Tibial nerve (tissue), 4 donors: ENCODE data around the gene MAP3K15. TPM values are rescaled to one million over a fixed set of nuclear protein-coding genes. Genes with fewer than 3 reads are reported as not detected.
"Not testable (repeated sequence)": the region's sequence is repeated elsewhere in the genome, so short reads cannot be mapped to it uniquely, and the experiment has no call there.

Source experiments
- DNase-seq, 2 donors: peaks; one replicate each; pipeline ENCODE4 v3.0.0-alpha.2; 2019; ENCODE audit warnings: low spot score in 2 of 2
- H3K27ac ChIP-seq, 4 donors: fragments of 200-600 bp; sonication (generic) in 3 of 4; one replicate each; pipeline ENCODE4 v1.5.1; 2017 to 2019; ENCODE audit warnings: mild to moderate bottlenecking in 1 of 4
- H3K27me3 ChIP-seq, 2 donors: fragments of 200-600 bp; sonication (generic) in 1 of 2; one replicate each; pipeline versions ENCODE4 v1.5.1 to v1.6.0; 2017 to 2019
- H3K36me3 ChIP-seq, 3 donors: fragments of 200-600 bp; sonication (generic); one replicate each; pipeline ENCODE4 v1.5.1; 2018 to 2019
- H3K4me1 ChIP-seq, 4 donors: fragments of 200-600 bp; sonication (generic) in 3 of 4; one replicate each; pipeline ENCODE4 v1.5.1; 2017 to 2019
- H3K4me3 ChIP-seq, 4 donors: fragments of 200-600 bp; sonication (generic) in 3 of 4; one replicate each; pipeline ENCODE4 v1.5.1; 2017 to 2019; ENCODE audit warnings: mild to moderate bottlenecking in 1 of 4, moderate library complexity in 1 of 4
- H3K9me3 ChIP-seq, 4 donors: fragments of 200-600 bp; sonication (generic) in 3 of 4; one replicate each; pipeline ENCODE4 v1.5.1; 2017 to 2019
- CTCF ChIP-seq, 5 experiments: fragments of 200-600 bp in 3 of 5; fragments of 450-650 bp in 2 of 5; sonication (generic) in 3 of 5; IDR thresholded peaks; one replicate each; pipeline ENCODE4 v1.5.1; 2016 to 2019; ENCODE audit warnings: antibody characterized with exemption in 5 of 5, mild to moderate bottlenecking in 3 of 5, moderate library complexity in 2 of 5
- EP300 ChIP-seq, 2 donors: sonication (generic); formaldehyde crosslinking; IDR thresholded peaks; one replicate each; pipeline ENCODE4 v1.6.1; 2017; ENCODE audit warnings: antibody characterized with exemption in 2 of 2, mild to moderate bottlenecking in 1 of 2
- POLR2A ChIP-seq, 2 donors: fragments of 450-650 bp; IDR thresholded peaks; one replicate each; pipeline ENCODE4 v1.6.1; 2017; ENCODE audit warnings: antibody characterized with exemption in 2 of 2, mild to moderate bottlenecking in 2 of 2, moderate library complexity in 2 of 2
- WGBS, 2 donors: methylation state at CpG; one replicate each; pipeline ENCODE4 v1.1.5; 2018; 5-methylcytosine and 5-hydroxymethylcytosine counted together
- total RNA-seq, 4 donors: library from RNA; depleted of rRNA; stranded (reverse); fragments of >200 nt; gene quantifications; one replicate each; pipeline ENCODE4 v1.1.0, GENCODE V29; 2016

MAP3K15 gene
- total RNA-seq, 4 donors from 2014 or later: not detected

- TF ChIP-seq POLR2A (IDR thresholded peaks at IDR 0.05) (no peak), CTCF (IDR thresholded peaks at IDR 0.05) (no peak), EP300 (IDR thresholded peaks at IDR 0.05) (no peak)
- no peaks in the 10 kb centered on the region for H3K9me3 ChIP-seq
- peaks cover 0 to 12% of the 10 kb centered on the region in 2 donors for H3K27me3 ChIP-seq
- no peak overlapping the region for H3K27ac ChIP-seq
- peaks cover 0 to 9% (median 0%) of the 10 kb centered on the region in 4 donors for H3K4me1 ChIP-seq
- peak overlapping the region; percentile 21 to 50 (median 32) for H3K4me3 ChIP-seq
- no peak for DNase-seq
- H3K36me3 ChIP-seq: no peaks in the 10 kb centered on the region
- 4 to 45% methylated on average over 19 to 23 of the region's 23 CpGs for WGBS, 2 donors
Measured at GRCh38 chrX:19515615-19516105, 352 bp upstream of the MAP3K15 start.

DNA sequence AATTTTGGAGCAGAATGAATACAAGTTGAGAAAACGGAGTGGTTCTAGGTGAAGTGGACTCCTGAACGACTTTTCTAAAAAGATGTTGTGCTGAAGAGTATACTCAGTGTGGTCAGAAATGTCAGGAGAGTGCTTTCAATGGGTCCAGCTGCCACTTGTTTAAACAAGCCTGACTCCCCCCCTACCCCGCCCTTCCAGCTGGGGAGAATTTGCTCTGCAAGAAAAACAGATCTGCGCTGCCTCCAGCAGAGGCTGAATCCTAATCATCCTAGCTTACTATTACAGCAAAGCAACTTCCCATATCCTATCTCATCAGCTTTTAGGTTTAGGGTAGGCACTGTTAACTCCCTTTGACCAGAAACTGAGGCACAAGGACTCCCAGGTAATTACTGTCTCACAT lies 1.9 kb downstream of the MAP3K15 start:
- Histone ChIP-seq H3K27ac (no peak overlapping the region), H3K4me1 (peaks cover 0 to 9% (median 0%) of the 10 kb centered on the region in 4 donors), H3K27me3 (peaks cover 0 to 12% of the 10 kb centered on the region in 2 donors), H3K4me3 (no peak overlapping the region), H3K36me3 (no peaks in the 10 kb centered on the region), H3K9me3 (no peaks in the 10 kb centered on the region)
- TF ChIP-seq POLR2A (IDR thresholded peaks at IDR 0.05): no peak
- TF ChIP-seq CTCF (IDR thresholded peaks at IDR 0.05): no peak
- TF ChIP-seq EP300 (IDR thresholded peaks at IDR 0.05): no peak
- no peak for DNase-seq
- 11 to 49% methylated on average over 4 of the region's 4 CpGs for WGBS, 2 donors

DNA sequence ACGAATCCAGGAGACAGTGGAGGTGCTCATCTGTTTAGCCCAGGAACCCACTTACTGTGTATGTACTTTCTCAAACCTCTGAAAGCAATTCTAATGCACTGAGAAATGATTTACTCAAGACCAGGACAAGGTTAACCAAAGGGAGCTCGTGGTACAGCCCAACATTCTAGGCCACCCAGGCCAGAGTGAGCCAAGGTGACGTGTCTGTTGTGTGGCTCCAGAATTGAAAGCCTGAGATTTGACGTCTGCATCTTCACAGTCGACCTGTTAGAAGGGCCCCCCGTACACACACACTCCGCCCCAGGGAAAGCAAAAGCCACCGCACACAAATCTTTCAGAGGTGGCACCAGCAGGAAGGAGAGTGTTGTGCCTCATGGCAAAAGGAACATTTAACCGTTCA lies 2.3 kb downstream of the MAP3K15 start:
- Histone ChIP-seq H3K4me1 (peaks cover 0 to 9% (median 0%) of the 10 kb centered on the region in 4 donors), H3K9me3 (no peaks in the 10 kb centered on the region), H3K27ac (no peak overlapping the region), H3K27me3 (peaks cover 0 to 12% of the 10 kb centered on the region in 2 donors), H3K36me3 (no peaks in the 10 kb centered on the region), H3K4me3 (no peak overlapping the region)
- 44 to 53% methylated on average over 9 of the region's 9 CpGs for WGBS, 2 donors
- no peak for TF ChIP-seq EP300 (IDR thresholded peaks at IDR 0.05)
- no peak for TF ChIP-seq POLR2A (IDR thresholded peaks at IDR 0.05)
- no peak for TF ChIP-seq CTCF (IDR thresholded peaks at IDR 0.05)
- DNase-seq: no peak

DNA sequence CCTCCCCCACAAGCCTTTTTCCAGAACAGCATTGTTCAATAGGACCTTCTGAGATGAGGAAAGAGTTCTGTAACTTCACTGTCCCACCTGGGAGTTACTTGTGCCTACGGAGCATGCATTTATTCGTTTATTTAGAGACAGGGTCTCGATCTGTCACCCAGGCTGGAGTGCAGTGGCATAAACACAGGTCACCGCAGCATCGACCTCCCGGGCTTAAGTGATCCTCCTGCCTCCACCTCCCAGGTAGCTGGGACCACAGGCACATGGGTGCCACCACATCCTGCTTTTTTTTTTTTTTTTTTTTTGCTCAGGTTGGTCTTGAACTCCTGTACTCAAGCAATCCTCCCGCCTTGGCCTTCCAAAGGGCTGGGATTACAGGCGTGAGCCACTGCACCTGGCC lies 2.9 kb downstream of the MAP3K15 start:
- Histone ChIP-seq H3K9me3 (no peaks in the 10 kb centered on the region), H3K27ac (no peak overlapping the region), H3K27me3 (peaks cover 0 to 12% of the 10 kb centered on the region in 2 donors), H3K4me1 (peaks cover 0 to 9% (median 0%) of the 10 kb centered on the region in 4 donors), H3K4me3 (no peak overlapping the region), H3K36me3 (no peaks in the 10 kb centered on the region)
- 89 to 93% methylated on average over 7 to 8 of the region's 8 CpGs for WGBS, 2 donors
- TF ChIP-seq CTCF (IDR thresholded peaks at IDR 0.05) (no peak), POLR2A (IDR thresholded peaks at IDR 0.05) (no peak), EP300 (IDR thresholded peaks at IDR 0.05) (no peak)
- DNase-seq: no peak

- H3K36me3 ChIP-seq, H3K27ac ChIP-seq, H3K4me3 ChIP-seq, DNase-seq, H3K4me1 ChIP-seq, H3K9me3 ChIP-seq: not testable (repeated sequence)
- peaks cover 0 to 12% of the 10 kb centered on the region in 2 donors for H3K27me3 ChIP-seq
Measured at GRCh38 chrX:19511796-19512195, 3.5 kb downstream of the MAP3K15 start.

- DNase-seq: no peak
- Histone ChIP-seq H3K27ac (no peak overlapping the region), H3K4me1 (no peaks in the 10 kb centered on the region), H3K36me3 (no peaks in the 10 kb centered on the region), H3K9me3 (no peaks in the 10 kb centered on the region), H3K4me3 (no peak overlapping the region), H3K27me3 (no peaks in the 10 kb centered on the region)
- WGBS, 2 donors: 63 to 78% methylated on average over 3 to 7 of the region's 7 CpGs
- TF ChIP-seq EP300 (IDR thresholded peaks at IDR 0.05) (no peak), POLR2A (IDR thresholded peaks at IDR 0.05) (no peak), CTCF (IDR thresholded peaks at IDR 0.05) (no peak)
Measured at GRCh38 chrX:19496711-19497110, 18.6 kb downstream of the MAP3K15 start.
